GM19099 (cell line): Measurements from ENCODE around the gene SEMA3A.

Experiments
- POLR2A ChIP-seq: IDR thresholded peaks from 3 replicates; pipeline ENCODE4 v1.6.1; 2011; ENCODE audit warnings: low read depth; ENCODE audit not compliant: insufficient read length; ENCODE audit errors: extremely low read depth

SEMA3A gene

DNA sequence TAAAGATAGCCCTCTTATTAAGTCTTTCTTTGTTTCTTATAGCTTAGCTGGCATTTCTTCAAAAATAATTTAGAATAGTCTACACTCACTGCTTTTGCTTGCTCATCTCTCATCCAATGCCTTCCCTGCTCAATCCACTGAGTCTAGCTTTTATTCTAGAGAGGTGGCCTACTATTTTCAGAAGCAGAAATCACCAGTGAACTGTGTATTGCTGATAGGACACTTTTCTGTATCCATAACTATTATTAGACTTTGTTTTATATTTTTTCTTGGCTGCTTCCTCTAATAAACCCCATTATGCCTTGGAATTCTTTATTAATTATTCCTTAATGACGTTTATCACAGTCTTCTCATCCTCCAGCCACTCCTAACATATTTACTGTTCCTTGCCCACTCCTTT is 206.8 kb downstream of the SEMA3A start:
- TF ChIP-seq POLR2A = no peak

DNA sequence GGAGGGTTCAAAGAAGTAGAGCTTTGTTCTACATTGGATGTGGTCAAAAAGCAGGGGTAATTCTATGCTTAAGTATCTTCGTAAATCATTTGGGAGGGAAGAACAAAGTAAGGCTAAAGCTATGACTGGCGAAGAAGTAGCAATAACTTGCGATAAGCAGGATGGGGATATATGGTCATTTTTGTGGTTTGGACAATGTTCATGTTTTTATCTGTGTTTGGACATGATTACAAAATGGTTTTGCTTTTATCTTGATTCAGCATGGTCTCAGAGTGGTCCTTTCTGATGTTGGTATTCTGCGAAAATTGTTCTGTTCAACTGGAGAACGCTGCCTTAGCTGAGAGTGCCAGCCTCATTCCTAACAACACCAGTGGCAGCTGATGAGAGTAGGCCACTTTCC is 208.8 kb downstream of the SEMA3A start:
- no peak for TF ChIP-seq POLR2A

GRCh38 chr7:83984591-83984990 is 210.0 kb downstream of the SEMA3A start:
- TF ChIP-seq POLR2A = no peak

DNA sequence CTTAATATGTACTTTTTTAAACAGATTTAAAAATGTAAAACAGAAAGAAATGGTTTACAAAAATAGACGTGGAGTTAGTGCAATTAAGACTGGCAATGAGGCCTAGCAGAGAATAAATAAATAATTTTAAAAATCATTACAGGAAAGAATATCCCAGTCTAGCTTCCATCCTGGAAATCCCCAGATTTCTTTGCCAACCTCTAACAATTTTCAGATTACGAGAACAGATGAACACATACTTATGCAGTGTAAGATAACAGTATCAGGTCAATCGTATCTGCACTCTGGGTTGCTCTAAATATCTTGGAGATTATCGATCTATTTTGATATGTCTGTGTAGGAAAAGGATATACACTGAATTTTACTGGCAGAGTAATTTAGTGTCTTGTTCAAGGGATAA is 210.5 kb downstream of the SEMA3A start:
- TF ChIP-seq POLR2A = no peak

- TF ChIP-seq POLR2A = no peak
Measured at GRCh38 chr7:83983606-83984005, 211.0 kb downstream of the SEMA3A start.

GRCh38 chr7:83976302-83976701 is 218.3 kb downstream of the SEMA3A start:
- no peak for TF ChIP-seq POLR2A

GRCh38 chr7:83970081-83970480 is 224.5 kb downstream of the SEMA3A start:
- no peak for TF ChIP-seq POLR2A

GRCh38 chr7:83964318-83964717 is 230.3 kb downstream of the SEMA3A start:
- no peak for TF ChIP-seq POLR2A

DNA sequence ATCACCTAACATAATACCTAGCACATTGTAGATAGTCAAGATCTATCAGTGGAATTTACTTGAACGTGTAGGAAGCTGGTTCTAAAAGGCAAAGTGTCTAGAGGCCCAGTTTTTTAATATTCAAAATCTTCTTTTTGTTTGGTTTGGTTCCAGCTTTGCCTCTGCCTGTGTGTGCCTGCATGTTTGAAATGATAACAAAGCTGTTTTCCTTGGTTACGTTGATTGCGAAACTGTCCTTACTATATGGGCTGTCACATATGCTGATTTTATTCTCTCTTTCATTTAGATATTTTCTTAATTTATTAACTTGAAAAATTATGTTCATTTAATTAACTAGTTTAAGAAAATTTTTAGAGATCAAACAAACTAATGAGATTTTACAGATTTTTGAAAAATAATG is 237.3 kb downstream of the SEMA3A start:
- TF ChIP-seq POLR2A = no peak

GRCh38 chr7:83956104-83956503 is 238.5 kb downstream of the SEMA3A start:
- TF ChIP-seq POLR2A = no peak

- no peak for TF ChIP-seq POLR2A
Measured at GRCh38 chr7:83952236-83952635, 242.4 kb downstream of the SEMA3A start.

DNA sequence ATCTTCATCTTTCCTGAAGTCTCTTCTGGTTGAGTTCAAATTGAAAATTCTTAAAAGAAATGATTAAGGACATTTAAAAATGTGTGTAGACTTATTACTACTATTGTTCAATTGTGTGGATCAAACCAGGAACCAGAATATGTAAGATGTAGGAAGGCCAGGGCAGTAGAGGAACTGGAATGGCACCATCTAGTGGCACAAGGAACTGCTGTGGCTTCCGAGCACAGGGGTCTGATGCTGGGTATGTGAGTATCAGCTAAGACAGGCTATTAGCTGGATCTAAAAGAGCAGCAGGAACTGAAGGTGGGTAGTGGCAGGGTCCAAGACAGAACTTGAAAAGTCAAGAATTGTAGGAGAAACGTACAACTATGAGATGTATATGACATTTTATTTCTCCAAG is 247.3 kb downstream of the SEMA3A start:
- no peak for TF ChIP-seq POLR2A

DNA sequence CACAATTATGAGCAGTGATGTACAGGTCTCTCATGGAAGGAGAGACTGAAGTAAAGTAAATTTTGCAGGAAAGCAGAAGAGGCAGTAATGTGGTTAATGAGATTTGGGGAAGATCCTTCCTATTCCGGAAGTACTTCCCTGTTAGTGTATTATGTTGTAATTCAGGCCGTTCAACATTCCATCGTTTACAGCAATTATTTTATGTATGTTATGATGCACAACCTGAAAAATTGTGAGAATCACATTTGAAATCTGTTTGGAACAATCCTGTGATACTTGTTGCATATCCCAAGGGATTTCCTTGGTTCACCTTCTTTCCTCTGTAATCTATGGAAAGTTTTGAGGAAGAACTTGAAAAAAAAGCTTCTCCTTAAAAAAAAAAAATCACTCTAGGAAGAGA is 247.8 kb downstream of the SEMA3A start:
- no peak for TF ChIP-seq POLR2A

DNA sequence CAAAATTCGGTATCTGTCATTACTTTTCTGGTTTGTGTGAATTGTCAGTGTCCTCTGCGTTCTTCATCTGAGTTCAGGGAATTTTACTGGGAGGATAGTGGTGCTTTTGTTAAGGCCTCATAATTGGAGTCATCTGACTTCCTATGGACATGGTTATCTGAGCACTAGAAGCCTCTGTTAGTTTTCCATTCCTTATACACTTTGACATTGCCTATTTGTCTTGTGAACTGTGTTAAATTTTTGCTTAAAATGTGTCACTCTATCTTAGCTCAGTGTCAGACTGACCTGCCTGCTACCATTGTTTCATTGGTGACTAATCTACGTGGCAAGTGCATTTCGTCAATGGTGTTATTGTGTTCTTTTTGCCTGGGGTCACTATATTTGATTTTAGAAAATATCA is 253.3 kb downstream of the SEMA3A start:
- TF ChIP-seq POLR2A = no peak

DNA sequence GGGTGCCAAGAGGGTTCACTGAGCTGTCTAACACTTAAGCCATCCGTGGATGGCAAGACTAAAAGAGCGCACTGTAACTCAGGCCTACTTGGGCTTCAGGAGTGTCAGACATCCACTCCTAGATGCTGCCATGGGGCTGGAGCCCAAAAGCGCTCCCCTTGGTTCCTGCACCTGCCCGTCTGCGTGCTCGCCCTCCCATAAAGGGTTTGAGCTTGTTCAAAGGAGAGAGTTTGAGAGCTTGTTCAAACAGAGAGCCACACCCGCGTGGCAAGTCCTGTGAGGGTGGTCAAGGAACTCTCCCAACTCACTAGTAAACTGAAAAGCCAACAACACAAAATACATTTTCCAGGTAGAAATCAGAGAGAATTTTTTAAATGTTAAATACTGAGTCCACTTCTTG is 256.7 kb downstream of the SEMA3A start:
- TF ChIP-seq POLR2A = no peak

GRCh38 chr7:83936056-83936708 is 258.4 kb downstream of the SEMA3A start:
- no peak for TF ChIP-seq POLR2A

- TF ChIP-seq POLR2A = no peak
Measured at GRCh38 chr7:83934118-83934734, 260.4 kb downstream of the SEMA3A start.

DNA sequence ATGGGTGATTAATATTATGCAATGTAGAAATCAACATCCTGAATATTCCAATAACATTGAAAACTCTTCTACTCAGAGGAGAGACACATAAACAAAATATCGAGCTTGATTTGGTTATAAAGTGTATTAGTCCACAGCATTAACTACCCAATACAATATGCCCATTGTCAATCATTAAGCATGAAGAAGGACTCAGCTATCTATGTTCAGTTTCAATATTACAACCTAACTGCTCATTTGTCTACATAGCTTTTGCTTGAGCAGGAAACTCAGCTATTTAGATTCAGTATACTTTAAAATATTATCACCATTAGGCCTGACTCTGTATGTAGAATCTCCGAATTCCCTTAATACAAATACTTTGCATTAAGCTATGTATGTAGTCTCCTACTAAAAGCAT is 262.6 kb downstream of the SEMA3A start:
- no peak for TF ChIP-seq POLR2A

DNA sequence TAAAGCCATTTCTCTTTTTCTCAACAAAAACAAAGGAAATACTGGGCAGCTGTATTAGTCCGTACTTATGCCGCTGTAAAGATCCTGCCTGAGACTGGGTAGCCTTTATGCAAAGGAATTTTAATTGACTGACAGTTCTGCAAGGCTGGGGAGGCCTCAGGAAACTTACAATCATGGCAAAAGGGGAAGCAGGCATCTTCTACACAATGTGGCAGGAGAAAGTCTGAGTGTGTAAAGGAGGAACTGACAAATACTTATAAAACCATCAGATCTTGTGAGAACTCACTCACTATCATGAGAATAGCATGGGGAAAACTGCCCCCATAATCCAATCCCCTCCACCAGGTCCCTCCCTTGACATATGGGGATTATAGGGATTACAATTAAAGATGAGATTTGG is 264.3 kb downstream of the SEMA3A start:
- no peak for TF ChIP-seq POLR2A
